Measurements from ENCODE around the gene KLHL6. TPM values are rescaled to one million over a fixed set of nuclear protein-coding genes. Genes with fewer than 3 reads are reported as not detected.
"Not testable (repeated sequence)": the region's sequence is repeated elsewhere in the genome, so short reads cannot be mapped to it uniquely, and the experiment has no call there.

The KLHL6 gene
- total RNA-seq, 1 experiment from 2014 or later, result not detected

- H3K36me3 Mint-ChIP-seq (ENCODE audit: insufficient read depth, unreplicated experiment), result no peaks in the 10 kb centered on the region
- no peak overlapping the region for H3K4me3 Mint-ChIP-seq (ENCODE audit: unreplicated experiment)
- POLR2A ChIA-PET, result interaction anchor here (0.6 kb wide), 1 partner anchor 1687 kb away, joined by 4 read pairs; no protein-coding TSS in a partner anchor
These were observed 27.8 kb downstream of the KLHL6 start for GRCh38 chr3:183527428-183528379.

GRCh38 chr3:183526838-183527427 is 28.6 kb downstream of the KLHL6 start:
- intact Hi-C loops (cut with micrococcal nuclease), result no loop called here
- no TSS peak for BruUV-seq (replicated peaks)
- ChIA-PET CTCF (interaction anchor here (0.5 to 0.9 kb wide), 2 partner anchors 12 to 723 kb away, joined by 3 read pairs; partner anchors contain the start of gene EEF1AKMT4), POLR2A (no interaction called here)
- Mint-ChIP-seq H3K27me3 (ENCODE audit: insufficient read depth, unreplicated experiment) (peaks cover 23% of the 10 kb centered on the region), H3K4me3 (ENCODE audit: unreplicated experiment) (no peak overlapping the region), H3K27ac (ENCODE audit: low read depth, unreplicated experiment) (no peak overlapping the region), H3K4me1 (ENCODE audit: insufficient read depth, unreplicated experiment) (no peaks in the 10 kb centered on the region), H3K36me3 (ENCODE audit: insufficient read depth, unreplicated experiment) (no peaks in the 10 kb centered on the region), H3K9me3 (ENCODE audit: unreplicated experiment) (no peaks in the 10 kb centered on the region)
- TF ChIP-seq, protein P1, sequence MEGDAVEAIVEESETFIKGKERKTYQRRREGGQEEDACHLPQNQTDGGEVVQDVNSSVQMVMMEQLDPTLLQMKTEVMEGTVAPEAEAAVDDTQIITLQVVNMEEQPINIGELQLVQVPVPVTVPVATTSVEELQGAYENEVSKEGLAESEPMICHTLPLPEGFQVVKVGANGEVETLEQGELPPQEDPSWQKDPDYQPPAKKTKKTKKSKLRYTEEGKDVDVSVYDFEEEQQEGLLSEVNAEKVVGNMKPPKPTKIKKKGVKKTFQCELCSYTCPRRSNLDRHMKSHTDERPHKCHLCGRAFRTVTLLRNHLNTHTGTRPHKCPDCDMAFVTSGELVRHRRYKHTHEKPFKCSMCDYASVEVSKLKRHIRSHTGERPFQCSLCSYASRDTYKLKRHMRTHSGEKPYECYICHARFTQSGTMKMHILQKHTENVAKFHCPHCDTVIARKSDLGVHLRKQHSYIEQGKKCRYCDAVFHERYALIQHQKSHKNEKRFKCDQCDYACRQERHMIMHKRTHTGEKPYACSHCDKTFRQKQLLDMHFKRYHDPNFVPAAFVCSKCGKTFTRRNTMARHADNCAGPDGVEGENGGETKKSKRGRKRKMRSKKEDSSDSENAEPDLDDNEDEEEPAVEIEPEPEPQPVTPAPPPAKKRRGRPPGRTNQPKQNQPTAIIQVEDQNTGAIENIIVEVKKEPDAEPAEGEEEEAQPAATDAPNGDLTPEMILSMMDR (IDR thresholded peaks at IDR 0.05; ENCODE audit: unreplicated experiment), result no peak
- no peak for DNase-seq (ENCODE audit: unreplicated experiment)

More at GRCh38 chr3:183527428-183528379, 27.8 kb downstream of the KLHL6 start:
- Mint-ChIP-seq H3K27me3 (ENCODE audit: insufficient read depth, unreplicated experiment) (peaks cover 31% of the 10 kb centered on the region), H3K9me3 (ENCODE audit: unreplicated experiment) (no peaks in the 10 kb centered on the region), H3K27ac (ENCODE audit: low read depth, unreplicated experiment) (no peak overlapping the region), H3K4me1 (ENCODE audit: insufficient read depth, unreplicated experiment) (no peaks in the 10 kb centered on the region)
- BruUV-seq (replicated peaks), result no TSS peak
- DNase-seq (ENCODE audit: unreplicated experiment), result no peak
- CTCF ChIA-PET, result interaction anchor here (0.7 to 0.9 kb wide), 3 partner anchors 11 to 416 kb away, joined by 3 read pairs; no protein-coding TSS in a partner anchor
- intact Hi-C loops (cut with micrococcal nuclease), result no loop called here
- TF ChIP-seq, protein P1 (IDR thresholded peaks at IDR 0.05; ENCODE audit: unreplicated experiment), result no peak

DNA sequence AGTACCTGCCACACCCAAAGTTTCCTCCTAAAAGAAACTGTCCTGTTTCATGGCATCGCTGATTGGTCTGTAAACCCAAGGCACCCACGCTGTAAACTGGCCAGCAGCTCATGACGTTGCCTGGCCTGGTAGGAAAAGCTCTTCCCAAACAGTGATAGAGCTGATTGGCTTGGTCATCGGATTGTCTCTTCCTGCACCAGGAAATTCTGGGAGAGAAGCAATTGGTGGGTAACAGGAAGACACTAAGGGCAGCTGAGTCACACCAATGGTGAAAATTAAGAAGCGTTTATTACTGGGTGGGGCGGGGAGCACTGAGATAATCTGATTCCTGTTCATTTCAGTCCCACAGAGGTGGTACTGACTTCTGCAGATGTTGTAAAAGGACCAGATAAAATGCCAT is 31.0 kb downstream of the KLHL6 start:
- ChIA-PET POLR2A (no interaction called here), CTCF (no interaction called here)
- H3K9me3 Mint-ChIP-seq (ENCODE audit: unreplicated experiment), result no peaks in the 10 kb centered on the region
- no peak overlapping the region for H3K27ac Mint-ChIP-seq (ENCODE audit: low read depth, unreplicated experiment)
- no peak overlapping the region for H3K4me3 Mint-ChIP-seq (ENCODE audit: unreplicated experiment)
- peaks cover under 1% of the 10 kb centered on the region for H3K27me3 Mint-ChIP-seq (ENCODE audit: insufficient read depth, unreplicated experiment)
- BruUV-seq (replicated peaks), result no TSS peak
- DNase-seq (ENCODE audit: unreplicated experiment), result no peak
- H3K4me1 Mint-ChIP-seq (ENCODE audit: insufficient read depth, unreplicated experiment), result no peaks in the 10 kb centered on the region
- TF ChIP-seq, protein P1 (IDR thresholded peaks at IDR 0.05; ENCODE audit: unreplicated experiment), result no peak
- intact Hi-C loops (cut with micrococcal nuclease), result no loop called here
- no peaks in the 10 kb centered on the region for H3K36me3 Mint-ChIP-seq (ENCODE audit: insufficient read depth, unreplicated experiment)

GRCh38 chr3:183520741-183521556 is 34.6 kb downstream of the KLHL6 start:
- POLR2A ChIA-PET; intact Hi-C loops (cut with micrococcal nuclease); H3K4me3 Mint-ChIP-seq (ENCODE audit: unreplicated experiment); H3K4me1 Mint-ChIP-seq (ENCODE audit: insufficient read depth, unreplicated experiment); H3K36me3 Mint-ChIP-seq (ENCODE audit: insufficient read depth, unreplicated experiment); H3K27ac Mint-ChIP-seq (ENCODE audit: low read depth, unreplicated experiment); H3K9me3 Mint-ChIP-seq (ENCODE audit: unreplicated experiment); BruUV-seq (replicated peaks); DNase-seq (ENCODE audit: unreplicated experiment): not testable (repeated sequence)
- CTCF ChIA-PET, result interaction anchor here (0.6 kb wide), 1 partner anchor 210 kb away, joined by 3 read pairs; no protein-coding TSS in a partner anchor
- H3K27me3 Mint-ChIP-seq (ENCODE audit: insufficient read depth, unreplicated experiment), result peaks cover 28% of the 10 kb centered on the region

DNA sequence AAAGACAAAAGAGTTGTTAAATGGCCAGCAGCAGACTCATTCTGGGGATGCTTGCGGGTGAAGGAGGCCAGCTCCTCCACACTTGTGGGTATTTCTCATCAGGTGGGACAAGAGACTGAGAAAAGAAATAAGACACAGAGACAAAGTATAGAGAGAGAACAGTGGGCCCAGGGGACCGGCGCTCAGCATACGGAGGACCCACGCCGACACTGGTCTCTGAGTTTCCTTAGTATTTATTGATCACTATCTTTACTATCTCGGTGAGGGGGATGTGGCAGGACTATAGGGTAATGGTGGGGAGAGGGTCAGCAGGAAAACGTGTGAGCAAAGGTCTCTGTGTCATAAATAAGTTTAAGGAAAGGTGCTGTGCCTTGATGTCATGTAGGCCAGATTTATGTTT is 35.2 kb downstream of the KLHL6 start:
- POLR2A ChIA-PET; H3K9me3 Mint-ChIP-seq (ENCODE audit: unreplicated experiment); DNase-seq (ENCODE audit: unreplicated experiment); intact Hi-C loops (cut with micrococcal nuclease); H3K27ac Mint-ChIP-seq (ENCODE audit: low read depth, unreplicated experiment); BruUV-seq (replicated peaks); H3K4me3 Mint-ChIP-seq (ENCODE audit: unreplicated experiment); CTCF ChIA-PET; H3K36me3 Mint-ChIP-seq (ENCODE audit: insufficient read depth, unreplicated experiment); H3K4me1 Mint-ChIP-seq (ENCODE audit: insufficient read depth, unreplicated experiment): not testable (repeated sequence)
- peaks cover 31% of the 10 kb centered on the region for H3K27me3 Mint-ChIP-seq (ENCODE audit: insufficient read depth, unreplicated experiment)
